ENCODE data around the gene RNASE13. TPM values are rescaled to one million over a fixed set of nuclear protein-coding genes. Genes with fewer than 3 reads are reported as not detected.

Gene RNASE13
- total RNA-seq, 2 experiments from 2014 or later: not detected

- Mint-ChIP-seq H3K4me1 (ENCODE audit: low read depth) (peaks cover 17% of the 10 kb centered on the region), H3K9me3 (no peaks in the 10 kb centered on the region), H3K27ac (no peak overlapping the region), H3K27me3 (no peaks in the 10 kb centered on the region), H3K36me3 (ENCODE audit: low read depth) (peaks cover 37% of the 10 kb centered on the region), H3K4me3 (no peak overlapping the region)
- ATAC-seq (no peak), DNase-seq (no peak)
- TF ChIP-seq CTCF (IDR thresholded peaks at IDR 0.05): no peak
- intact Hi-C loops (cut with micrococcal nuclease): no loop called here
- CTCF ChIA-PET: interaction anchor here (0.8 to 12.6 kb wide), 4 partner anchors 9 to 140 kb away, joined by 3 to 208 read pairs (median 26); no protein-coding TSS in a partner anchor
- POLR2A ChIA-PET: interaction anchor here (1.6 kb wide), 1 partner anchor 18 kb away, joined by 4 read pairs; no protein-coding TSS in a partner anchor
These were observed 37.5 kb downstream of the RNASE13 start for GRCh38 chr14:20997115-20997514.

GRCh38 chr14:20996521-20996920 is 38.1 kb downstream of the RNASE13 start:
- intact Hi-C loops (cut with micrococcal nuclease): no loop called here
- no peaks in the 10 kb centered on the region for H3K9me3 Mint-ChIP-seq
- POLR2A ChIA-PET: interaction anchor here (1.6 kb wide), 1 partner anchor 17 kb away, joined by 4 read pairs; no protein-coding TSS in a partner anchor
- CTCF ChIA-PET: interaction anchor here (0.8 to 12.6 kb wide), 4 partner anchors 9 to 140 kb away, joined by 3 to 208 read pairs (median 26); no protein-coding TSS in a partner anchor
- H3K4me1 Mint-ChIP-seq (ENCODE audit: low read depth): peaks cover 23% of the 10 kb centered on the region
- no peak overlapping the region for H3K27ac Mint-ChIP-seq
- no peak for TF ChIP-seq CTCF (IDR thresholded peaks at IDR 0.05)
- no peak for ATAC-seq
- H3K36me3 Mint-ChIP-seq (ENCODE audit: low read depth): peaks cover 42% of the 10 kb centered on the region
- no peak overlapping the region for H3K4me3 Mint-ChIP-seq
- no peaks in the 10 kb centered on the region for H3K27me3 Mint-ChIP-seq
- no peak for DNase-seq

GRCh38 chr14:20989787-20990600 is 44.6 kb downstream of the RNASE13 start, which contains the start of gene METTL17:
METTL17 (plus strand) TSS chr14:20989980; CDS start chr14:20990003, 23 bp downstream.
- intact Hi-C loops (cut with micrococcal nuclease): no loop called here
- Mint-ChIP-seq H3K4me1 (ENCODE audit: low read depth) (peaks cover 26% of the 10 kb centered on the region), H3K36me3 (ENCODE audit: low read depth) (peaks cover 27% of the 10 kb centered on the region), H3K9me3 (no peaks in the 10 kb centered on the region), H3K4me3 (peak within 1 kb of the TSS; percentile 84), H3K27ac (peak within 1 kb of the TSS; percentile 88), H3K27me3 (no peaks in the 10 kb centered on the region)
- DNase-seq (peak; percentile 94), ATAC-seq (peak; percentile 97)
- TF ChIP-seq CTCF (IDR thresholded peaks at IDR 0.05): peak; percentile 51
- ChIA-PET CTCF (interaction anchor here (2.5 to 2.7 kb wide), 2 partner anchors 18 to 115 kb away, joined by 10 to 25 read pairs; no protein-coding TSS in a partner anchor), POLR2A (interaction anchor here (0.9 to 1.5 kb wide), 2 partner anchors 9 to 19 kb away, joined by 4 read pairs; partner anchors contain the start of gene SLC39A2)

- TF ChIP-seq CTCF (IDR thresholded peaks at IDR 0.05): no peak
- DNase-seq (no peak), ATAC-seq (no peak)
- peak overlapping the region; percentile 88 for H3K27ac Mint-ChIP-seq
- H3K27me3 Mint-ChIP-seq: no peaks in the 10 kb centered on the region
- H3K9me3 Mint-ChIP-seq: no peaks in the 10 kb centered on the region
- CTCF ChIA-PET: interaction anchor here (1.0 to 2.5 kb wide), 3 partner anchors 18 to 115 kb away, joined by 4 to 25 read pairs (median 9); no protein-coding TSS in a partner anchor
- H3K36me3 Mint-ChIP-seq (ENCODE audit: low read depth): peaks cover 22% of the 10 kb centered on the region
- intact Hi-C loops (cut with micrococcal nuclease): no loop called here
- POLR2A ChIA-PET: interaction anchor here (0.6 to 1.5 kb wide), 3 partner anchors 9 to 63 kb away, joined by 3 to 4 read pairs (median 4); partner anchors contain the start of gene SLC39A2
- peaks cover 26% of the 10 kb centered on the region for H3K4me1 Mint-ChIP-seq (ENCODE audit: low read depth)
- H3K4me3 Mint-ChIP-seq: peak overlapping the region; percentile 84
These were observed 45.2 kb downstream of the RNASE13 start for GRCh38 chr14:20989471-20989786.
